Measurements from ENCODE around the gene DLG3.

The DLG3 gene

DNA sequence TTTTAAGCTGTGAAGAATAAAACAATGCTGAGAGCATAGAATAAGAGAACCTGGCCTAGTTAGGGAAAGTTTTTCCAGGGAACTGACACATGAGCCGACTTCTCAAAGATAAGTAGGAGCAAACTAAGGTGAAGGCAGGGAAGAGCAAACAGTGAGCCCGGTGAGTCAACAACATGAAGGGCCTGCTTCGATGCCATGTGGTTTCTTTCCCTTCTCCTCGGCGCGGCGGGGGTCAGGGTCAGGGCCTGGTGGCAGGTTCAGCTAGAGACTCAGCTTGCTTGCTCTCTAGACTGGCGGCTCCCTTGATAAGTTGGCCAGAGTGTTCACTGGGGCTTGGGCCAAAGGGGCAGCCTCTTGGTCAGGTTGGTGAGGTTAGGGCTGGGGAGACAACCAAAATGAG is 81.1 kb downstream of the DLG3 start:
- DNase-seq (ENCODE audit: low spot score): no peak

DNA sequence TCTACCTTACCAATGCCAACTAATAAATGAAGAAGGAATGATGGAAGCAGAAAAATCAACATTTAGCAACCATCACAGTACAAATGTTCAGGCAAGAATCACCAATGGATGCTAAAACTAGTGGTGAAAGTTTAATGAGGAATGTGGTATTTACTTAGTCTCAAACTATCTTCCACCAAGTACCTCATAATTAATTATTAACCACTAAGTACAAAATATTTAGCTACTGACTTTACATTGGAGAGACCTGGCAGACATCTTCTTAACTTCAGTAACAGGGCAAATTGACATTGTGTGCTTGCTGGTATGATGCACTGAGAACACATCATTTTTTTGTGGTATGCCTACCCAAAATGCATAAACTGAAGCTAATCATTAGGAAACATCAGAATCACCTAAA is 82.4 kb downstream of the DLG3 start:
- DNase-seq (ENCODE audit: low spot score): no peak

DNA sequence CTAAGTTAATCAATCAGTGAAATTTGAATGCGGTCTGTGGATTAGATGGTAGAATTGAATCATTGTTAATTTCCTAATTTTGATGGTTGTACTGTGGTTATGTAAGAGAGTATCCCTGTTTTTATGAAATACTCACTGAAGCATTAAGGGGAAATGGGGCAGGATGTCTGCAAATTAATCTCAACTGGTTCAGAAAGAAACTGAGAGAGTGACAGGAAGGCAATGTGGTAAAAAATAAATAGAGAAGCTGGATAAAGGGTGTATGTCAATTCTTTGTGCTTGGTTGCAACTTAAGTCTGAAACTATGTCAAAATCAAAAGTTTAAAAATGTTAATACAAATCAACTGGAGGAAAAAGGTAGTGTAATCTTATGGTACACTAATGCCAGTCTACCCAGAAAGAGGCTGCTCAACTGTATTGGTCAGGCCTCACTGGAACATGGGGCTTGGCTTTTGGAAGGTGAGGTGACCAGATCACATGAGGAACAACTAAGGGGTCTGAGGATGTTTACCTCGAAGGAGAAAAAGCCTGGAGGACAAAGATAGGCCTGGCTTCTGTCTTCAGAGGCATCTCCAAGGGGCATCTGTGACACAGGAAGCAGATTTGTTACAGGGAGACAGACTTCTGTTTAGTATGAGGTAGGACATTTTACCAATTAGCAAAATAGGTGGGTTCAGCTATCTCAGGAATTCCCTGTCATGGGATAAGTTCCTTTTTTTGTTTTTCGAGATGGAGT is 83.1 kb downstream of the DLG3 start:
- no peak for DNase-seq (ENCODE audit: low spot score)

DNA sequence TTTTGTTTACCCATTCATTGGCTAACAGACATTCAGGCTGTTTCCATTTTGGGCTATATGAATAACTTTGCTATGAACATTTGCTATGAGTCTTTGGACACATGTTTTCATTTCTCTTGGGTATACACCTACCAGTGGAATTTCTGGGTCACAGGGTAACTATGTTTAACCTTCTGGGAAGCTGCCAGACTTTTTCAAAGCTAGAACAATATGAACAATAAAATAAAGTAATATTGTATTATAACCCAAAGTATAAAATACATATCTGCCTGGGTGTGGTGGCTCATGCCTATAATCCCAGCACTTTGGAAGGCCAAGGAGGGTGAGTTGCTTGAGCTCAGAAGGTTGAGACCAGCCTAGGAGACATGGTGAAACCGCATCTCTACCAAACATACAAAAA is 90.6 kb downstream of the DLG3 start:
- no peak for DNase-seq (ENCODE audit: low spot score)

DNA sequence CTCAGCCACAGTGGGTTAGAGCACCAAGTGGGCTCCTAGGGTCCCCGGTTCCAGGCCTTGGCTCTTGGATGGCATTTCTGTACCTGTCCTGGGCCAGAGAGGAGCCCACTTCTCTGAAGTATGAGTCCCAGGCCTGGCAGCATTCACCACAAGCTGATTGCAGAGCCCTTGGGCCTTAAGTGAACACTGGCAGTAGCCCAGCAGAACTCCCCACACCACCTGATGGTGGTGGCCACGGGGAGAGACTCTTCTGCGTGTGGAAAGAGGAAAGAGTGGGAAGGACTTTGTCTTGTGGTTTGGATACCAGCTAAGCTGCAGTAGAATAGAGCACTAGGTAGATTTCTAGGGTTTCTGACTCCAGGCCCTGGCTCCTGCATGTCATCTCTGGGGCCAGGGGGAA is 104.8 kb downstream of the DLG3 start:
- DNase-seq (ENCODE audit: low spot score): no peak

DNA sequence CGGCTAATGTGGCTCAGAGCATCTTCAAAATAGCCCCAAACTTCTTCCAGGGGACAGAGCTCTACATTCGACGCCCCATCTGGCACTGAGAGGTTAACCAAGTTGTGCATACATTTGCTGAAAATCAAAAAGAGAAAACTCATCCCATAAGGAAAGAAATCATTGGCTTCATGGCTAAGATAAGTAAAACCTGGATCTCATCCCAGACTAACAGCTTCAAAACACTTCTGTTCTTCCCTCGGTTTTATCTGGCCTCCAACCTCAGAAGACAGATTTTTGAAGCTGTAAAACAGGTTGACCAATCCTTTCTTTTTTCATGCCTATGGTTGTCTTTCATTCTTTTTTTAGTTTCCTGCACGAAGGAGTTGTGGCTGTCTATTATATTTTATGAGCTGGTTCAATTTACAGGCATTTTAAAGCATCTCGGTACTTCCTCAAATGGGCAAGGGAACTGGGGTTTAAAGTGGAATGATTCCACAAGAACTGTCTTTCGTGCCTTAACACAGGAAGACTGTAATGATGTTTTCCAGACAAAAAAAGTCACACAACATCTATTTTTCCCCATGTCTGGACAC is 107.6 kb downstream of the DLG3 start:
- DNase-seq (ENCODE audit: low spot score): no peak

DNA sequence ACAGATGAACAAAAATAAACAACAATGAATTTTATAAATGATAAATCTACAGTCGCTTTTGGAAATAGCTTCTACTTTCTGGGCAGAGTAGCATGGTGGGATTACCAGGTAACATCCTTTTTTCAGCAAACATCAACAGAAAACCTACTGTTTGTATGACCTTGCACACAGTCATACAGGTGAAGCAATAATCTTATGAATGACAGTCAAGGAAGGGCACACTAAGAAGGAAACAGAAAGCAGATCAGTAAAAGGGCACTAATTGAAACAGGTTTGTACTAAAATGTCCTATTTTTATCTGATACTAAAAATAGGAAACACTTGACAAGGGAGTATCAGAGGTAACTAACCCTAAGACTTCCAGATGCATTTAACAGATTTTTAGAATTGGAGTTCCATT is 108.9 kb downstream of the DLG3 start:
- no peak for DNase-seq (ENCODE audit: low spot score)

DNA sequence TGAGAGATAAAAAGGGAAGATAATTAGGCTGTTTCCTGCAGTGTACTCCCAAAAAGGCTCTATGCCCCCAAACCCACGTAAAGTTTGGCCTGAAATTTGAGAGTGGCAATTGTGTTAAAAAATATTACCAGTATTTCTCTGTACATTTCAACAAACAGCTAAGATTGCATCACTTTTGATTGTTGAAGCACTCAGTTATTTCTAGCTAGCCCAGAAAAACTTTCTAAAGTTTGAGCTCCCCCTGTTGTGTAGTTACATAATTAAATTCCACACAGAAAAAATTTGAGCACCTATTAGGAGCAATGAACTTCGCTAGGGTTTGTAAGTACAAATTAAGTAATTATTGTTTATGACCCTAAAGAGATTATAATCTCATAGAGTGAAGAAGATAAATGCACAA is 109.4 kb downstream of the DLG3 start:
- DNase-seq (ENCODE audit: low spot score): peak; percentile 10

DNA sequence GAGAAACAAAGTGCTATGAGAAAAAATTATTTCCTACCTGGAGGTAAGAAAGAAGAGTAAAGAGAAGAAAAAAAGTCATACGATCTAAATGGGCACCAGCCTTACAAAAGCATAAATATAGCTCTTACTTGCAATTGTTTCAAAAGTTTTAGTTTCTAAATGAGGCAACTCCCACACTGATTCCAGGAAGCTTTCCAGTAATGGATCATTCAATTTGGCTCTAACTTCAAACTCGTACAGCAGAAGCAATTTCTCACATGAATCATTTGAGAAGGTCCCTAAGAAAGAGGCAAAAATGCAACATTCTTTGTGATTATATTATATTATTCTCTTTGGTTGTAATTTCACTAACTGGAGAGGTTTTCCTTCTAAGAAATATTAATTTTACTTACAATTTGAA is 109.9 kb downstream of the DLG3 start:
- no peak for DNase-seq (ENCODE audit: low spot score)

DNA sequence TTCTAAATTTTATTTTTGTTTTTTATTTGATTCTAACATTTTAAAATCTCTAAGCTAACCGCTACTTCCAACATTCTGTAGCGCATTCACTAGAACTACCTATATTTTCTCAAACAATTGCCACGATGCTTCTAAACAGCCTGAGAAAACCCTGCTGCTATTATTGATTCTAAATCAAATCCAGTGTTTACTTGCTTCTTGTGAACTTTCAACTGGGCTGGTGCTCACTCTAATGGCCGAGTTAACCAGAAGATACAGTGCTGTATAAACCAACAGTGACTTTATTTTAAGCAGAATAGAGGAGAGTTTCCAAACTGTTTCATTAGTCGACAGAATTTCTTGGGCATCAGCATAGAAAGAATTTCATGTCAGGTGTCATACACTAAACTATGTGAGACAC is 110.3 kb downstream of the DLG3 start:
- DNase-seq (ENCODE audit: low spot score): no peak
